Vagina (tissue), 2 donors: ENCODE measurements around the gene STIL.

Source experiments
- POLR2A ChIP-seq, 2 donors: fragments of 450-650 bp; IDR thresholded peaks; one replicate each; pipeline ENCODE4 v1.6.1; 2017; ENCODE audit warnings: antibody characterized with exemption in 2 of 2, mild to moderate bottlenecking in 2 of 2, moderate library complexity in 2 of 2
- POLR2AphosphoS5 ChIP-seq, 2 donors: sonication (generic); formaldehyde crosslinking; IDR thresholded peaks; one replicate each; pipeline ENCODE4 v1.9.0; 2017; ENCODE audit warnings: antibody characterized with exemption in 2 of 2, mild to moderate bottlenecking in 2 of 2, low read depth in 1 of 2; ENCODE audit not compliant: insufficient read depth in 1 of 2
- TF ChIP-seq, protein P1 (sequence below), 3 experiments: fragments of 450-650 bp in 2 of 3; fragments of 200-600 bp in 1 of 3; sonication (generic) in 1 of 3; IDR thresholded peaks; one replicate each; pipeline ENCODE4 v1.5.1; 2017 to 2019; ENCODE audit warnings: antibody characterized with exemption in 3 of 3, mild to moderate bottlenecking in 2 of 3, moderate library complexity in 2 of 3

DNA sequence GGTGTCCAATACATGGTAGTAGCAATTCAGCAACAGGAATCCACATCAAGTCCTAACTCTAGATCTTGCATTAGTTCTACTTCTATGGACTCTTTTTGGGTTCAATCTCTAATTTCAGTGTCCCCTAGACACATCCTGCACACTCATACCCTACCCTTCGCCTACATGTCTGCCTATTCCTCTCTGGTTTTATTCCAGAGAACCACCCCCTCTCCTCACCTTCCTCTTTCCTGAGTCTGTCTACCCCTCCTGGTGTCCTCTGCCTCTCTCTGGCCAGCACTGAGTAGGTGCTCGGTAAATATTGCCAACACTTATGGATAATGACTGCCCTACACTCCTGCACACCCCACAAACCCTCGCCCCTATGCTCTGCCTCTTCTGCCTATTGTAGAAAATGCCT is 91.5 kb downstream of the STIL start:
- TF ChIP-seq POLR2A (IDR thresholded peaks at IDR 0.05) (no peak), POLR2AphosphoS5 (IDR thresholded peaks at IDR 0.05; ENCODE audit: insufficient read depth in 1 of 2, low read depth in 1 of 2) (no peak)
- TF ChIP-seq, protein P1, sequence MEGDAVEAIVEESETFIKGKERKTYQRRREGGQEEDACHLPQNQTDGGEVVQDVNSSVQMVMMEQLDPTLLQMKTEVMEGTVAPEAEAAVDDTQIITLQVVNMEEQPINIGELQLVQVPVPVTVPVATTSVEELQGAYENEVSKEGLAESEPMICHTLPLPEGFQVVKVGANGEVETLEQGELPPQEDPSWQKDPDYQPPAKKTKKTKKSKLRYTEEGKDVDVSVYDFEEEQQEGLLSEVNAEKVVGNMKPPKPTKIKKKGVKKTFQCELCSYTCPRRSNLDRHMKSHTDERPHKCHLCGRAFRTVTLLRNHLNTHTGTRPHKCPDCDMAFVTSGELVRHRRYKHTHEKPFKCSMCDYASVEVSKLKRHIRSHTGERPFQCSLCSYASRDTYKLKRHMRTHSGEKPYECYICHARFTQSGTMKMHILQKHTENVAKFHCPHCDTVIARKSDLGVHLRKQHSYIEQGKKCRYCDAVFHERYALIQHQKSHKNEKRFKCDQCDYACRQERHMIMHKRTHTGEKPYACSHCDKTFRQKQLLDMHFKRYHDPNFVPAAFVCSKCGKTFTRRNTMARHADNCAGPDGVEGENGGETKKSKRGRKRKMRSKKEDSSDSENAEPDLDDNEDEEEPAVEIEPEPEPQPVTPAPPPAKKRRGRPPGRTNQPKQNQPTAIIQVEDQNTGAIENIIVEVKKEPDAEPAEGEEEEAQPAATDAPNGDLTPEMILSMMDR (IDR thresholded peaks at IDR 0.05) = no peak
